HG03060 (cell line): ENCODE results near the gene OR13C2.

Experiments
- ATAC-seq: cut with Tn5 transposase; IDR thresholded peaks from one replicate; pipeline ENCODE4 v1.9.1; 2021; ENCODE audit warnings: low read depth, moderate number of reproducible peaks; ENCODE audit not compliant: unreplicated experiment

The OR13C2 gene

DNA sequence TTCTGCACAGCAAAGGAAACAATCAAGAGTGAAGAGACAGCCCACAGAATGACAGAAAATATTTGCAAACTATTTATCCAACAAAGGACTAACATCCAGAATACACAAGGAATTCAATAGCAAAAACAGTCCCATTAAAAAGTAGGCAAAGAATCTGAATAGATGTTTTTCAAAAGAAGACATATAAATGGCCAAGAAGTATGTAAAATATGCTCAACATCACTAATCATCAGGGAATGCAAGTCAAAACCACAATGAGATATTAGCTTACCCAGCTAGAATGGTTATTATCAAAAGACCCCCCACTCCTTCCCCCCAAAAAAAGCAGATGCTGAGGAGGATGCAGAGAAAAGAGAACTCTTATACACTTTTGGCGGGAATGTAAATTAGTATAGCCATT, 49.9 kb downstream of the OR13C2 start:
- no peak for ATAC-seq
